Measurements from ENCODE around the gene GPC3. TPM values are rescaled to one million over a fixed set of nuclear protein-coding genes. Genes with fewer than 3 reads are reported as not detected.

Gene GPC3
- total RNA-seq, 6 donors from 2014 or later, result 9.4 to 111 (median 57.6) TPM

DNA sequence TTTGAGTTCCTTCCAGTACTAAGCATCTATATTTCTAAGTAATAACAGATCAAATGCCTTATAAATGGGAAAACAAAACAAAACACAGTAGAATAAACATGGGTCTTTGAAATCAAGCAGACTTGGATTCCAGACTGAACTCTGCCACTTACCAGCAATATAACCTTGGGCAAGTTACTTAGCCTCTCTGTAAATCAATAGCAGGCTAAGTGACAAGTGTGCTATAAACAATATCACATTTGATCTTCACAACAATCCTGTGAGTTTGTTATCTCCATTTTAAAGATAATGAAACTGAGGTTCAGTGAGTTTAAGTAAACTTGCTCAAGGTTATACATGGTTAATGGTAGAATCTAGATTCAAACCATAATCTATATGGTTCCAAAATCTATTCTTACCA, 165.8 kb downstream of the GPC3 start:
- Histone ChIP-seq H3K9me3 (no peaks in the 10 kb centered on the region), H3K27ac (no peak overlapping the region), H3K36me3 (no peaks in the 10 kb centered on the region), H3K4me3 (no peak overlapping the region), H3K4me1 (no peaks in the 10 kb centered on the region), H3K27me3 (no peaks in the 10 kb centered on the region)
- DNase-seq (no peak), ATAC-seq (ENCODE audit: low FRiP score in 2 of 2) (no peak)
- TF ChIP-seq POLR2AphosphoS5 (IDR thresholded peaks at IDR 0.05), result no peak
- TF ChIP-seq POLR2A (IDR thresholded peaks at IDR 0.05), result no peak
- TF ChIP-seq EP300 (IDR thresholded peaks at IDR 0.05), result no peak
- TF ChIP-seq, protein P1, sequence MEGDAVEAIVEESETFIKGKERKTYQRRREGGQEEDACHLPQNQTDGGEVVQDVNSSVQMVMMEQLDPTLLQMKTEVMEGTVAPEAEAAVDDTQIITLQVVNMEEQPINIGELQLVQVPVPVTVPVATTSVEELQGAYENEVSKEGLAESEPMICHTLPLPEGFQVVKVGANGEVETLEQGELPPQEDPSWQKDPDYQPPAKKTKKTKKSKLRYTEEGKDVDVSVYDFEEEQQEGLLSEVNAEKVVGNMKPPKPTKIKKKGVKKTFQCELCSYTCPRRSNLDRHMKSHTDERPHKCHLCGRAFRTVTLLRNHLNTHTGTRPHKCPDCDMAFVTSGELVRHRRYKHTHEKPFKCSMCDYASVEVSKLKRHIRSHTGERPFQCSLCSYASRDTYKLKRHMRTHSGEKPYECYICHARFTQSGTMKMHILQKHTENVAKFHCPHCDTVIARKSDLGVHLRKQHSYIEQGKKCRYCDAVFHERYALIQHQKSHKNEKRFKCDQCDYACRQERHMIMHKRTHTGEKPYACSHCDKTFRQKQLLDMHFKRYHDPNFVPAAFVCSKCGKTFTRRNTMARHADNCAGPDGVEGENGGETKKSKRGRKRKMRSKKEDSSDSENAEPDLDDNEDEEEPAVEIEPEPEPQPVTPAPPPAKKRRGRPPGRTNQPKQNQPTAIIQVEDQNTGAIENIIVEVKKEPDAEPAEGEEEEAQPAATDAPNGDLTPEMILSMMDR (IDR thresholded peaks at IDR 0.05), result no peak

DNA sequence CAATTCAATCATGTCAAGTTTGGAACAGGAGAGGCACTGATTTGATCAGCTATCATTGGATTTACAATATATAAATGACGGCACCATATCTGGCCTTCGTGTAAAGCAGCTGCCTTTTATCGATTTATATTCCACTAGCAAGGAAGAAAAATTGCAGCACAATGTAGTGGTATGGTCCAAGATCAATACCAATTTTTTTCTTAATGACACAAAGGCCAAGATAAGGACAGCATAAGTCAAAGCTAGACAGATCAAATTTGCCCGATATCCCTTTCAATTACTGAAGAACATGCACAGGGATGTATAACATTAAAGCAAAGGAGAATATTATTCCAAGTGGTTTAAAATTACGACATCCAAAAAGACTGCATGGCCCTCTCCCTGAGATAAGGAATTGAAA, 167.4 kb downstream of the GPC3 start:
- Histone ChIP-seq H3K27me3 (no peaks in the 10 kb centered on the region), H3K4me1 (no peaks in the 10 kb centered on the region), H3K9me3 (no peaks in the 10 kb centered on the region), H3K4me3 (no peak overlapping the region), H3K36me3 (no peaks in the 10 kb centered on the region), H3K27ac (no peak overlapping the region)
- DNase-seq (no peak), ATAC-seq (ENCODE audit: low FRiP score in 2 of 2) (no peak)
- TF ChIP-seq POLR2A (IDR thresholded peaks at IDR 0.05) (no peak), POLR2AphosphoS5 (IDR thresholded peaks at IDR 0.05) (no peak), EP300 (IDR thresholded peaks at IDR 0.05) (no peak)
- TF ChIP-seq, protein P1 (IDR thresholded peaks at IDR 0.05), result no peak
- WGBS, 2 donors, result 79 to 89% methylated on average over 5 of the region's 5 CpGs

- H3K27ac ChIP-seq, result no peak overlapping the region
- H3K9me3 ChIP-seq, result no peaks in the 10 kb centered on the region
- no peak for DNase-seq
- no peak for ATAC-seq (ENCODE audit: low FRiP score in 2 of 2)
- no peaks in the 10 kb centered on the region for H3K4me1 ChIP-seq
- no peaks in the 10 kb centered on the region for H3K36me3 ChIP-seq
- no peak overlapping the region for H3K4me3 ChIP-seq
- H3K27me3 ChIP-seq, result no peaks in the 10 kb centered on the region
- WGBS, 2 donors, result 50 to 67% methylated on average over 1 of the region's 1 CpG
- no peak for TF ChIP-seq EP300 (IDR thresholded peaks at IDR 0.05)
- TF ChIP-seq, protein P1 (IDR thresholded peaks at IDR 0.05), result no peak
- no peak for TF ChIP-seq POLR2A (IDR thresholded peaks at IDR 0.05)
- TF ChIP-seq POLR2AphosphoS5 (IDR thresholded peaks at IDR 0.05), result no peak
These were observed 169.9 kb downstream of the GPC3 start for GRCh38 chrX:133815496-133815895.

DNA sequence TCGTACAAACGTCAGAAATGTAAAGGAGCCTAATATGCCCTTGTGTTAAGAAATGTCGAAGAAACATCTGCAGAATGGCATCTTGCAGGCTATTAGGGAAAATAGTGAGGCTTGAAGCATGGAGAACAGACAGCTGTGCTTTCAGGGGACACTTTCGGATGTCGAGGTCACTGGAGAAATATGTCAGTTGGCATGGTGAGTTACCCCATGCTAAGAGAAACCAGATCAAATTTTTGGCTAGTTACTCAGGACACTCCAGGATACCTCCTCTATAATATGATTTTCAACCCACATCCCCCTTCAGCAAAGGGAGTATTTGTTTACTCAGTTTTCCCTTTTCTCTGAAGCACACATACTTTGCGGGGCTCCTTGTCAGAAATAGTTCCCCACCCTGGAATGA, 171.4 kb downstream of the GPC3 start:
- Histone ChIP-seq H3K9me3 (no peaks in the 10 kb centered on the region), H3K4me3 (no peak overlapping the region), H3K36me3 (no peaks in the 10 kb centered on the region), H3K4me1 (no peaks in the 10 kb centered on the region), H3K27me3 (no peaks in the 10 kb centered on the region), H3K27ac (no peak overlapping the region)
- 62 to 65% methylated on average over 6 of the region's 6 CpGs for WGBS, 2 donors
- TF ChIP-seq, protein P1 (IDR thresholded peaks at IDR 0.05), result no peak
- no peak for TF ChIP-seq POLR2A (IDR thresholded peaks at IDR 0.05)
- no peak for TF ChIP-seq EP300 (IDR thresholded peaks at IDR 0.05)
- TF ChIP-seq POLR2AphosphoS5 (IDR thresholded peaks at IDR 0.05), result no peak
- ATAC-seq (ENCODE audit: low FRiP score in 2 of 2) (no peak), DNase-seq (no peak)

GRCh38 chrX:133812402-133812801, 173.0 kb downstream of the GPC3 start:
- WGBS, 2 donors, result 50 to 54% methylated on average over 3 of the region's 3 CpGs
- ATAC-seq (ENCODE audit: low FRiP score in 2 of 2), result no peak
- H3K27me3 ChIP-seq, result no peaks in the 10 kb centered on the region

More at GRCh38 chrX:133812402-133812801, 173.0 kb downstream of the GPC3 start:
- Histone ChIP-seq H3K4me3 (no peak overlapping the region), H3K9me3 (no peaks in the 10 kb centered on the region), H3K4me1 (no peaks in the 10 kb centered on the region), H3K36me3 (no peaks in the 10 kb centered on the region), H3K27ac (no peak overlapping the region)
- TF ChIP-seq POLR2AphosphoS5 (IDR thresholded peaks at IDR 0.05), result no peak
- no peak for TF ChIP-seq POLR2A (IDR thresholded peaks at IDR 0.05)
- TF ChIP-seq, protein P1 (IDR thresholded peaks at IDR 0.05), result no peak
- no peak for TF ChIP-seq EP300 (IDR thresholded peaks at IDR 0.05)
- no peak for DNase-seq
